ENCODE results near the gene HTRA2.

DNA sequence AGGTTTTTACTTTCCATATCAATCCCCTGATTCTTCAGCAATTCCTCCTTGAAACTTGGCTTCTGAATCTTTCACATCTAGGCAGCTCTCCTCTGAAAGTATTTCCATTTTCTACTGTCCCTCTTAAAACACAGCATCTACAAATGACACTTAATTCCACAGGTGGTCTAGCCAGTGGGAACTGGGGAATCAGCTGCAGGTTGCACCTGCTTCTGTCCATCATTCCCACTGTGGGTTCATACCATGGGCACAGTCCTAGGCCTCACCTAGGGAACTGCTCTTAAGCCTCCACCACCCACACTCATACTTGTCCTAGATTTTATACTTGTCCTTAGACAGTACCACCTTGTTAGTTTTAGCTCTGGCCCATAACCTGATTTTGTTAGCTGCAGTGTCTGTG is 21.8 kb downstream of the HTRA2 start:
- TF ChIP-seq, protein P1, sequence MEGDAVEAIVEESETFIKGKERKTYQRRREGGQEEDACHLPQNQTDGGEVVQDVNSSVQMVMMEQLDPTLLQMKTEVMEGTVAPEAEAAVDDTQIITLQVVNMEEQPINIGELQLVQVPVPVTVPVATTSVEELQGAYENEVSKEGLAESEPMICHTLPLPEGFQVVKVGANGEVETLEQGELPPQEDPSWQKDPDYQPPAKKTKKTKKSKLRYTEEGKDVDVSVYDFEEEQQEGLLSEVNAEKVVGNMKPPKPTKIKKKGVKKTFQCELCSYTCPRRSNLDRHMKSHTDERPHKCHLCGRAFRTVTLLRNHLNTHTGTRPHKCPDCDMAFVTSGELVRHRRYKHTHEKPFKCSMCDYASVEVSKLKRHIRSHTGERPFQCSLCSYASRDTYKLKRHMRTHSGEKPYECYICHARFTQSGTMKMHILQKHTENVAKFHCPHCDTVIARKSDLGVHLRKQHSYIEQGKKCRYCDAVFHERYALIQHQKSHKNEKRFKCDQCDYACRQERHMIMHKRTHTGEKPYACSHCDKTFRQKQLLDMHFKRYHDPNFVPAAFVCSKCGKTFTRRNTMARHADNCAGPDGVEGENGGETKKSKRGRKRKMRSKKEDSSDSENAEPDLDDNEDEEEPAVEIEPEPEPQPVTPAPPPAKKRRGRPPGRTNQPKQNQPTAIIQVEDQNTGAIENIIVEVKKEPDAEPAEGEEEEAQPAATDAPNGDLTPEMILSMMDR (IDR thresholded peaks at IDR 0.05): no peak
- no peak for TF ChIP-seq POLR2A (IDR thresholded peaks at IDR 0.05)
